T1000 (cell line): ENCODE data around the gene CATSPERD.
A peak's percentile ranks its signal among the peaks of the same experiment; 100 is the strongest.

Experiments
- DNase-seq: peaks from one replicate; lab custom pipeline; 2025; ENCODE audit warnings: mixed read lengths; lab: John Stamatoyannopoulos, UW

CATSPERD gene

GRCh38 chr19:5787409-5788182 is 67.2 kb downstream of the CATSPERD start:
- no peak for DNase-seq

- DNase-seq, result no peak
These were observed 68.0 kb downstream of the CATSPERD start for GRCh38 chr19:5788422-5788821.

GRCh38 chr19:5789351-5789761 is 68.9 kb downstream of the CATSPERD start:
- no peak for DNase-seq

- no peak for DNase-seq
These were observed 69.6 kb downstream of the CATSPERD start for GRCh38 chr19:5789886-5790558.

GRCh38 chr19:5790559-5791520 is 70.4 kb downstream of the CATSPERD start, which contains the start of gene DUS3L:
DUS3L (minus strand) TSS chr19:5791163; CDS start chr19:5791141, 22 bp downstream.
- DNase-seq, result peak; percentile 92

- no peak for DNase-seq
These were observed 71.8 kb downstream of the CATSPERD start for GRCh38 chr19:5792224-5792623.

GRCh38 chr19:5793188-5793587 is 72.8 kb downstream of the CATSPERD start:
- DNase-seq, result no peak

- DNase-seq, result no peak
These were observed 75.0 kb downstream of the CATSPERD start for GRCh38 chr19:5795382-5795919.

- no peak for DNase-seq
These were observed 77.8 kb downstream of the CATSPERD start for GRCh38 chr19:5798244-5798643.

GRCh38 chr19:5799247-5800241 is 79.1 kb downstream of the CATSPERD start:
- no peak for DNase-seq

GRCh38 chr19:5800361-5801270 is 80.2 kb downstream of the CATSPERD start:
- no peak for DNase-seq

GRCh38 chr19:5801796-5802619 is 81.6 kb downstream of the CATSPERD start:
- DNase-seq, result no peak

- DNase-seq, result no peak
These were observed 83.0 kb downstream of the CATSPERD start for GRCh38 chr19:5803441-5803751.

GRCh38 chr19:5803752-5804515 is 83.5 kb downstream of the CATSPERD start:
- peak; percentile 89 for DNase-seq

- no peak for DNase-seq
These were observed 84.4 kb downstream of the CATSPERD start, which contains the start of gene NRTN for GRCh38 chr19:5804516-5805461. NRTN (plus strand) TSS chr19:5805067; CDS start chr19:5824166, 19,099 bp downstream.

- no peak for DNase-seq
These were observed 85.2 kb downstream of the CATSPERD start for GRCh38 chr19:5805462-5806132.
